ENCODE measurements around the gene PDE6C. TPM values are rescaled to one million over a fixed set of nuclear protein-coding genes. Genes with fewer than 3 reads are reported as not detected.
A peak's percentile ranks its signal among the peaks of the same experiment; 100 is the strongest.

Gene PDE6C
- total and polyA plus RNA-seq, 2 of the 8 experiments (the other 6 are each of a cell fraction or from before 2014, with no cell fraction given): not detected

DNA sequence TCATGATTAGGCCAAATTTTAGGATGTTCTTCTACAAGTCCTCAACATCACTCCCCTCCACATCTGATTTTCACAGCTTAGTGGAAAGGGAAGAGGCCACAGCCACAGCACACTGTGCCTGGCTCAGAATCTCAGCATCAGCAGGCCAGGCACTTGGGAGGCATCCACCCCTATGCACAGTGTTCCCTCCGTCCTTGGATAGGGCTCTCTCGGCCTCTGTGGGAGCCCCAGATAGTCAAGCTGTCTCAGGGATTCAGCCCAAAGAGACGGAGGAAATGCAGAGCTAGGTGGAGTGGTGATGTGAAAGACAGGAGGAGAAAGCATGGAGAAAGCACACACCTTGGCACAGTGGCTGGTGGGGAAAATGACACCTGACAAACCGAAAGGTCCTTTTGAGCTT lies 12.6 kb upstream of the PDE6C start:
- 82% methylated on average over 4 of the region's 4 CpGs; no CpG with 5 or more reads in 1 of the 2 experiments for WGBS, 2 experiments (ENCODE audit: extremely low coverage in 1 of 2, insufficient coverage in 1 of 2, insufficient read length in 1 of 2, insufficient replicate concordance in 2 of 2, low coverage in 1 of 2, low lambda C conversion rate in 2 of 2, missing lambda C conversion rate in 1 of 2)
- peaks cover 27 to 45% (median 35%) of the 10 kb centered on the region in 4 experiments for H3K27me3 ChIP-seq (replicated peaks in 1 of 4; ENCODE audit: control insufficient read depth in 3 of 4, extremely low read depth in 1 of 4, insufficient read depth in 3 of 4, low read length in 3 of 4)
- TF ChIP-seq CHD1 (IDR thresholded peaks at IDR 0.05; ENCODE audit: low read depth, low read length) (no peak), SP2 (IDR thresholded peaks at IDR 0.05; ENCODE audit: low read length) (no peak), CBX5 (IDR thresholded peaks at IDR 0.05; ENCODE audit: low read depth, low read length) (no peak), FOSL1 (IDR thresholded peaks at IDR 0.05; ENCODE audit: insufficient read depth, low read depth, low read length) (no peak), TCF12 (IDR thresholded peaks at IDR 0.05; ENCODE audit: low read depth, low read length) (no peak), PHF8 (conservative IDR thresholded peaks at IDR 0.05; ENCODE audit: low read depth, low read length) (no peak), KDM5A (IDR thresholded peaks at IDR 0.05; ENCODE audit: low read length) (no peak), SP4 (IDR thresholded peaks at IDR 0.05; ENCODE audit: low read length) (no peak), POLR2AphosphoS5 (IDR thresholded peaks at IDR 0.05; ENCODE audit: low read depth, low read length) (no peak), NRF1 (IDR thresholded peaks at IDR 0.05; ENCODE audit: low read depth, low read length) (no peak), SIX5 (IDR thresholded peaks at IDR 0.05; ENCODE audit: low read depth, low read length) (no peak)
- TF ChIP-seq, protein P1, sequence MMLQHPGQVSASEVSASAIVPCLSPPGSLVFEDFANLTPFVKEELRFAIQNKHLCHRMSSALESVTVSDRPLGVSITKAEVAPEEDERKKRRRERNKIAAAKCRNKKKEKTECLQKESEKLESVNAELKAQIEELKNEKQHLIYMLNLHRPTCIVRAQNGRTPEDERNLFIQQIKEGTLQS (IDR thresholded peaks at IDR 0.05; ENCODE audit: insufficient read depth, low read depth, low read length): no peak

More for the DNA sequence above, 12.6 kb upstream of the PDE6C start:
- no peak overlapping the region for H3K4me3 ChIP-seq (ENCODE audit: extremely low read depth in 1 of 4, insufficient read depth in 2 of 4, low read depth in 3 of 4, low read length in 4 of 4)
- H4K5ac ChIP-seq (ENCODE audit: insufficient read length, low read depth, low read length): no peak overlapping the region
- H3K9me3 ChIP-seq (ENCODE audit: insufficient read depth in 2 of 2, low read depth in 1 of 2, low read length in 1 of 2): no peaks in the 10 kb centered on the region
- H3K23ac ChIP-seq (ENCODE audit: insufficient read length): no peak overlapping the region
- no peaks in the 10 kb centered on the region; the same call in 1 of the 2 replicates for H3K79me1 ChIP-seq (ENCODE audit: low read depth, low read length)
- no peak overlapping the region for H2BK12ac ChIP-seq (ENCODE audit: low read depth, low read length)
- FAIRE-seq (no peak), DNase-seq (ENCODE audit: low read depth in 1 of 2, low spot score in 2 of 2) (no peak)
- H3K18ac ChIP-seq (ENCODE audit: extremely low read depth, low read length): no peak overlapping the region
- H3K36me3 ChIP-seq (ENCODE audit: control insufficient read depth in 2 of 4, insufficient read depth in 4 of 4, low read length in 3 of 4): no peaks in the 10 kb centered on the region
- H4K8ac ChIP-seq (ENCODE audit: extremely low read depth, insufficient read depth, low read length): no peak overlapping the region
- H3K79me2 ChIP-seq (ENCODE audit: control insufficient read depth in 1 of 2, insufficient read depth in 2 of 2, low read length in 2 of 2): no peaks in the 10 kb centered on the region
- CTCF ChIA-PET (ENCODE audit: partially characterized antibody): interaction anchor here (0.6 to 2.1 kb wide), 6 partner anchors 23 to 146 kb away, joined by 3 to 11 read pairs (median 4); no protein-coding TSS in a partner anchor
- no peak overlapping the region for H3K9ac ChIP-seq (replicated peaks in 1 of 4; ENCODE audit: extremely low read depth in 1 of 4, low read depth in 3 of 4, low read length in 3 of 4)
- no peak overlapping the region for H2AK5ac ChIP-seq (ENCODE audit: low read depth, low read length)
- POLR2A ChIA-PET (ENCODE audit: partially characterized antibody): interaction anchor here (0.9 kb wide), 1 partner anchor 9 kb away, joined by 3 read pairs; no protein-coding TSS in a partner anchor
- peaks cover 7% of the 10 kb centered on the region; the same call in 1 of the 2 replicates for H3K23me2 ChIP-seq (ENCODE audit: low read depth, low read length)
- H2AFZ ChIP-seq (ENCODE audit: low read length): no peak overlapping the region
- no peak overlapping the region for H2BK20ac ChIP-seq (ENCODE audit: low read length)
- peak overlapping the region in 1 of 2 experiments; percentile 70; a peak in 1 of 4 replicates for H3K4me2 ChIP-seq (ENCODE audit: insufficient read depth in 1 of 2, low read depth in 2 of 2, low read length in 2 of 2)
- no peak overlapping the region for H4K91ac ChIP-seq (replicated peaks; ENCODE audit: insufficient read length, low read length)
- no peaks in the 10 kb centered on the region for H4K20me1 ChIP-seq (replicated peaks in 1 of 2; ENCODE audit: control insufficient read depth in 1 of 2, insufficient read depth in 2 of 2, low read length in 2 of 2)
- no peak overlapping the region for H3K56ac ChIP-seq (replicated peaks; ENCODE audit: insufficient read length, low read depth, low read length)
- no peak overlapping the region for H2BK15ac ChIP-seq (ENCODE audit: low read length)
- H3K4ac ChIP-seq (replicated peaks; ENCODE audit: insufficient read length, low read depth, low read length): no peak overlapping the region
- H3K27ac ChIP-seq (ENCODE audit: low read depth, low read length): no peak overlapping the region
- peaks cover 0 to 6% (median under 1%) of the 10 kb centered on the region in 4 experiments; a peak in 4 of 7 replicates for H3K4me1 ChIP-seq (replicated peaks in 1 of 4; ENCODE audit: control insufficient read depth in 3 of 4, insufficient read depth in 4 of 4, low read length in 3 of 4)
- no peak overlapping the region for H2BK5ac ChIP-seq (ENCODE audit: low read depth, low read length)
- no peak overlapping the region for H3K14ac ChIP-seq (ENCODE audit: insufficient read length)
- H2BK120ac ChIP-seq (replicated peaks; ENCODE audit: low read depth, low read length): no peak overlapping the region

Measured in H1 (cell line).